Fibroblast of skin of left quadriceps (primary cell): ENCODE results near the gene PPP1R1B.

Source experiments
- DNase-seq, 2 experiments: peaks; one replicate each; pipeline ENCODE4 v3.0.0-alpha.2; 2013; ENCODE audit warnings: low read depth in 2 of 2

The PPP1R1B gene

DNA sequence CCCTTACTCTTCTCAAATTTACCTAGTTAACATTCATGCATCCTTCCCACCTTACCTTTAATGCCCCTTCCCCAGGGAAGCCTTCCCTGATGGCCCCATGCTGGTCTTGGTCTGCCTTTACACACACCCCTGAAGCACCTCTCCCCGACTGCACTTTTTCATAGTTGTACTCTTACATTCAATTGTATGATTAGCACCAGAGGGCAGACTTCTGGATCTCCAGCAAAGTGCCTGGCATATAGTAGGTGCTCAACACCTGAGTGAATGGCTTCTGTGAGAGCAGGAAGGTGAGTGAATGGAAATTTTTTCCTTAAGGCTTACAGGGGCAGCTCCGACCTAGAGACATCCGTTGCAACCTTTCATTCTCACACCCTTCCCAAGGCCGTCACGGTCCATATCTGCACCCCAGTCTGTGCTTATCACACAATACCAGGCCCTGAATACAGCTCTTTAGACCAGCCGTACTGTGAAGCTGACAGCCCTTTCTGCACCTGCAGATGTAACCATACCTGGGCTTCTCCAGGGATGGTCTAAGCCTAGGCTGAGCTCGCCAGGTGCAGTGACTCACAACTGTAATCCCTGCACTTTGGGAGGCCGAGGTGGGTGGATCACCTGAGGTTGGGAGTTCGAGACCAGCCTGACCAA lies 56.7 kb downstream of the PPP1R1B start:
- DNase-seq = no peak

DNA sequence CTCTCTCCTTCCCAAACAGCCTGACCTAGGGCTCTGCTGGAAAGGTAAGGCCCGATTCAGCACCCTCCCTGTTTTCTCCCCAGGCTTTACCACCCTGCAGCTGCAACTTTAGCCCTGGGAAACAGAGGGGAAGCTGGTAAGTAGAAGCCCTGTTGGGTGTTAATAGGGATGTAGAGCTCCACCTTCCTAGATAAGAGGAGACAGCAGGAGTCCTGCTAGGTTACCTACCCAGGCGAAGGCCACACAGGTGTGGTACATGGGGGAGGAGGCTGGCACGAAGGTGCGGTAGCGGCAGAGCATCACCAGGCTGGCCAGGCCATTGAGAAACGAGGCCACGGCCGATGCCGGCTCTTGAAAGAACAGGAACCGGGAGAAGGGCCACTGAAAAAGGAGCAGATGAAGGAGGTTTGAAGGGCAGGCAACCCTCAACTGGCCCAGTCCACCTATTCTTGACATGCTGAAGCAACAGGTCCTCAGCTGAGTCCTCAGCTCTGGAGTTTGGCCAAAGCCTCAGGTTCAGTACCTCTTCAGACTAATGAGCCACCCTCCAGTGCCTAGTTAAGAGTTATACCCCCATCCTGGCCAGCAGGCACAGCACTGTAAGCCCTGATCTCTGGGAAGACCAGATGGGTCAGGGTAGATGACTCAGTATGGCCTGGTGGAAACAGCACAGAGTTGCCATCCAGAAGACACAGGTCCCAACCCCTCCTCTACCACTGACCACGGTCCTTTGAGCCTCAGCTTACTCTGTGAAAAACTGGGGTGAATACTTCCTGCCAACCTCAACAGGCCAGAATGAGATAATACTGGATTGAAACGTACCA lies 57.8 kb downstream of the PPP1R1B start:
- no peak for DNase-seq
